GM20431 (cell line): ENCODE data around the gene MX1.

Experiments used
- in situ Hi-C: fragments of 300-500 bp; cut with MseI, MboI; formaldehyde crosslinking; loops from one replicate; pipeline ENCODE4 v1.15.0; 2020; ENCODE audit warnings: low sequenced_read_pairs; ENCODE audit not compliant: unreplicated experiment

MX1 gene

DNA sequence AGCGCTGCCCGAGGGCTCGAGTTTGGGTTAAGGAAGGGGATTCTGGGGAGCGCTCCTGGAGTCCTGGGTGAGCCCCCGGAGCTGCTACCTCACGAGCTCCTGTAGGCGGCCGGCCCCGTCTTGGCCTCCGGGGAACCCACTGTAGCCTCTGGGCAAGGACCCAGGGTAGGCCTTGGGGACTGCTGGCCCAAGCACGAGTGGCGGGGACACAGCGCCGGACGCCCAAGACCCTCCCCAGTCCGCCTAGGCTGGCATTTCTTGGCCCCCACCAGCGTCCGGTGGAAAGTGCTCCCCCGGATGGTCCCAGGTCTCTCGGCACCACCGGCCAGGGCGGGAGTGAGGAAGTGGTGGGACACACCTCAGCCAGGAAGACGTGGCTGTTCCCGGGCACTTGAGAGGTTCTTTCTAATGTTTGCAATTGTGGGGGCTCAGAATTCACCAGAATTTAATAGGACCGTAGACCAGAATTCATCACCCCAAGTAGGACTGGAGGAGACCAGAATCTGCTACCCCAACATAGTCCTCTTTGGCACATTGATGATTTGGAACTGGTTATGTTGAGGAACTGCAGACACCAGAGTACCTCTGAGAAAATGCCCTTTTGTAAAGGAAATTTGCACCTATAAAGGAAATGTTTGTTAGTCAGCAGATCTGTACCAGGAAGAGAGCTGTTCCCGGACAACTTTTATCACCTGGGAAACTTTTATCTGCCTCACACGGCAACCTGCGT, 82.5 kb downstream of the MX1 start:
- in situ Hi-C loops, result no loop called here
